ENCODE measurements around the gene SLC46A2. TPM values are rescaled to one million over a fixed set of nuclear protein-coding genes. Genes with fewer than 3 reads are reported as not detected.

The SLC46A2 gene
- total and polyA plus RNA-seq, 4 donors = 0.01 to 0.17 (median 0.07) TPM; not detected in 1

- DNase-seq (ENCODE audit: low spot score) = no peak
- Histone ChIP-seq H3K4me3 (ENCODE audit: low read depth in 1 of 3, low read length in 3 of 3) (no peak overlapping the region), H3K27me3 (ENCODE audit: control insufficient read depth in 4 of 4, insufficient read depth in 4 of 4, low read length in 3 of 4) (no peaks in the 10 kb centered on the region), H3K27ac (ENCODE audit: low read depth in 1 of 2, low read length in 2 of 2) (no peak overlapping the region), H3K9me3 (ENCODE audit: control insufficient read depth in 4 of 4, low read length in 3 of 4) (no peaks in the 10 kb centered on the region), H3K9ac (ENCODE audit: low read depth in 1 of 2, low read length in 2 of 2) (no peak overlapping the region), H3K36me3 (ENCODE audit: control insufficient read depth in 4 of 4, insufficient read depth in 3 of 4, low read depth in 1 of 4, low read length in 3 of 4) (no peaks in the 10 kb centered on the region), H3K4me1 (ENCODE audit: control insufficient read depth in 4 of 4, insufficient read depth in 4 of 4, low read length in 3 of 4) (peaks cover 8 to 11% (median 10%) of the 10 kb centered on the region in 4 donors)
- 95% methylated on average over 4 of the region's 4 CpGs for WGBS
- TF ChIP-seq HNF4G (IDR thresholded peaks at IDR 0.05) (no peak), HNF4A (conservative IDR thresholded peaks at IDR 0.05) (no peak), GABPA (IDR thresholded peaks at IDR 0.05 in 1 of 2, conservative IDR thresholded peaks at IDR 0.05 in 1 of 2) (no peak), ZBTB33 (IDR thresholded peaks at IDR 0.05) (no peak), FOXA2 (IDR thresholded peaks at IDR 0.05) (no peak), SP1 (IDR thresholded peaks at IDR 0.05) (no peak), MAX (IDR thresholded peaks at IDR 0.05) (no peak), REST (IDR thresholded peaks at IDR 0.05) (no peak), YY1 (IDR thresholded peaks at IDR 0.05) (no peak), FOXA1 (IDR thresholded peaks at IDR 0.05) (no peak), TAF1 (conservative IDR thresholded peaks at IDR 0.05) (no peak), CTCF (IDR thresholded peaks at IDR 0.05; ENCODE audit: low read depth, low read length, missing input control) (no peak), JUND (IDR thresholded peaks at IDR 0.05) (no peak), RXRA (IDR thresholded peaks at IDR 0.05) (no peak), NR2F2 (IDR thresholded peaks at IDR 0.05) (no peak), RAD21 (IDR thresholded peaks at IDR 0.05) (no peak)
Measured at GRCh38 chr9:112886351-112886750, 4.3 kb downstream of the SLC46A2 start.

GRCh38 chr9:112885324-112885723, 5.4 kb downstream of the SLC46A2 start:
- WGBS = 86% methylated on average over 1 of the region's 1 CpG

More at GRCh38 chr9:112885324-112885723, 5.4 kb downstream of the SLC46A2 start:
- H3K4me3 ChIP-seq (ENCODE audit: low read depth in 1 of 3, low read length in 3 of 3) = no peak overlapping the region
- H3K27me3 ChIP-seq (ENCODE audit: control insufficient read depth in 4 of 4, insufficient read depth in 4 of 4, low read length in 3 of 4) = no peaks in the 10 kb centered on the region
- no peaks in the 10 kb centered on the region for H3K9me3 ChIP-seq (ENCODE audit: control insufficient read depth in 4 of 4, low read length in 3 of 4)
- no peak overlapping the region for H3K9ac ChIP-seq (ENCODE audit: low read depth in 1 of 2, low read length in 2 of 2)
- H3K27ac ChIP-seq (ENCODE audit: low read depth in 1 of 2, low read length in 2 of 2) = no peak overlapping the region
- H3K4me1 ChIP-seq (ENCODE audit: control insufficient read depth in 4 of 4, insufficient read depth in 4 of 4, low read length in 3 of 4) = peaks cover 2 to 4% (median 3%) of the 10 kb centered on the region in 4 donors
- no peak for DNase-seq (ENCODE audit: low spot score)
- H3K36me3 ChIP-seq (ENCODE audit: control insufficient read depth in 4 of 4, insufficient read depth in 3 of 4, low read depth in 1 of 4, low read length in 3 of 4) = peaks cover 0 to 3% (median 0%) of the 10 kb centered on the region in 4 donors
- no peak for TF ChIP-seq HNF4G (IDR thresholded peaks at IDR 0.05)
- TF ChIP-seq RXRA (IDR thresholded peaks at IDR 0.05) = no peak
- no peak for TF ChIP-seq NR2F2 (IDR thresholded peaks at IDR 0.05)
- TF ChIP-seq SP1 (IDR thresholded peaks at IDR 0.05) = no peak
- TF ChIP-seq ZBTB33 (IDR thresholded peaks at IDR 0.05) = no peak
- TF ChIP-seq CTCF (IDR thresholded peaks at IDR 0.05; ENCODE audit: low read depth, low read length, missing input control) = no peak
- no peak for TF ChIP-seq MAX (IDR thresholded peaks at IDR 0.05)
- TF ChIP-seq YY1 (IDR thresholded peaks at IDR 0.05) = no peak
- no peak for TF ChIP-seq FOXA1 (IDR thresholded peaks at IDR 0.05)
- TF ChIP-seq RAD21 (IDR thresholded peaks at IDR 0.05) = no peak
- no peak for TF ChIP-seq FOXA2 (IDR thresholded peaks at IDR 0.05)
- TF ChIP-seq EGR1 (IDR thresholded peaks at IDR 0.05; ENCODE audit: low read depth in 2 of 2) = no peak
